T-cell (primary cell): ENCODE data around the gene MARF1. TPM values are rescaled to one million over a fixed set of nuclear protein-coding genes. Genes with fewer than 3 reads are reported as not detected.
A peak's percentile ranks its signal among the peaks of the same experiment; 100 is the strongest.
"Not testable (repeated sequence)": the region's sequence is repeated elsewhere in the genome, so short reads cannot be mapped to it uniquely, and the experiment has no call there.

Experiments
- ATAC-seq, 4 experiments: fragments of 200-7000 bp in 3 of 4; fragments of 150-1000 bp in 1 of 4; cut with Tn5 transposase; replicated peaks in 1 of 4; 1 replicate in 3 of 4; 2 replicates in 1 of 4; pipeline ENCODE4 v1.10.0; 2021; ENCODE audit warnings: moderate library complexity in 3 of 4, mild to moderate bottlenecking in 2 of 4, moderate number of reproducible peaks in 1 of 4
- CTCF ChIA-PET, 2 donors: fragments of 300-600 bp; sonication (Branson Sonifier 250); formaldehyde crosslinking; loops; one replicate each; lab custom pipeline; 2022; ENCODE audit warnings: antibody characterized with exemption in 2 of 2; lab: Charles Lee
- POLR2A ChIA-PET, 2 donors: fragments of 300-600 bp; sonication (Branson Sonifier 250); formaldehyde crosslinking; loops; one replicate each; lab custom pipeline; 2022; ENCODE audit warnings: antibody characterized with exemption in 2 of 2; lab: Charles Lee
- DNase-seq, 35 experiments: peaks; one replicate each; pipeline versions ENCODE4 v3.0.0 to v3.0.0-alpha.2; 2013 to 2023
- H3K27ac ChIP-seq: one replicate; pipeline ENCODE4 v1.5.1; 2013; ENCODE audit warnings: low read length
- H3K27me3 ChIP-seq, 2 experiments: replicated peaks in 1 of 2; 1 replicate in 1 of 2; 2 replicates in 1 of 2; pipeline versions ENCODE4 v1.6.1 to v1.7.0; 2013; ENCODE audit warnings: low read length in 1 of 2, mixed read lengths in 1 of 2; ENCODE audit not compliant: control insufficient read depth in 2 of 2, insufficient read depth in 2 of 2; ENCODE audit errors: extremely low read depth in 1 of 2
- H3K36me3 ChIP-seq, 2 donors: 1 replicate in 1 of 2; 2 replicates in 1 of 2; pipeline versions ENCODE4 v1.6.1 to v1.7.0; 2013; ENCODE audit warnings: low read length in 1 of 2; ENCODE audit not compliant: control insufficient read depth in 2 of 2, insufficient read depth in 1 of 2; ENCODE audit errors: extremely low read depth in 1 of 2
- H3K4me1 ChIP-seq, 2 experiments: 1 replicate in 1 of 2; 2 replicates in 1 of 2; pipeline versions ENCODE4 v1.6.1 to v1.7.0; 2013; ENCODE audit warnings: low read length in 2 of 2, mixed read lengths in 1 of 2; ENCODE audit not compliant: insufficient read depth in 2 of 2, control insufficient read depth in 1 of 2; ENCODE audit errors: extremely low read depth in 1 of 2
- H3K4me3 ChIP-seq, 2 donors: 1 replicate in 1 of 2; 2 replicates in 1 of 2; pipeline versions ENCODE4 v1.5.1 to v1.7.0; 2013; ENCODE audit warnings: mild to moderate bottlenecking in 2 of 2, low read length in 1 of 2, moderate library complexity in 1 of 2; ENCODE audit not compliant: control insufficient read depth in 1 of 2; ENCODE audit errors: extremely low read depth in 1 of 2
- H3K9me3 ChIP-seq: 2 replicates; pipeline ENCODE4 v1.7.0; 2013
- H3K27ac Mint-ChIP-seq, 2 donors: one replicate each; pipeline ENCODE4 v1.8.0; 2020 to 2021; ENCODE audit warnings: mild to moderate bottlenecking in 2 of 2, mixed read lengths in 2 of 2
- H3K27me3 Mint-ChIP-seq, 2 donors: one replicate each; pipeline ENCODE4 v1.8.0; 2021 to 2022; ENCODE audit warnings: mixed read lengths in 2 of 2
- H3K36me3 Mint-ChIP-seq: one replicate; pipeline ENCODE4 v1.8.0; 2021; ENCODE audit warnings: mixed read lengths
- H3K4me1 Mint-ChIP-seq, 3 donors: one replicate each; pipeline ENCODE4 v1.8.0; 2020 to 2022; ENCODE audit warnings: mixed read lengths in 3 of 3, mild to moderate bottlenecking in 1 of 3
- H3K4me3 Mint-ChIP-seq, 3 donors: one replicate each; pipeline ENCODE4 v1.8.0; 2020 to 2022; ENCODE audit warnings: mild to moderate bottlenecking in 3 of 3, mixed read lengths in 3 of 3, moderate library complexity in 3 of 3
- H3K9me3 Mint-ChIP-seq, 3 donors: one replicate each; pipeline ENCODE4 v1.8.0; 2020 to 2022; ENCODE audit warnings: mixed read lengths in 3 of 3
- WGBS: methylation state at CpG from one replicate; pipeline ENCODE4 v1.1.5; 2013; ENCODE audit warnings: missing lambda C conversion rate; ENCODE audit not compliant: insufficient coverage; 5-methylcytosine and 5-hydroxymethylcytosine counted together
- total RNA-seq, 35 experiments: library from RNA in 6 of 35; stranded (reverse) in 6 of 35; fragments of 120-200 nt in 1 of 35; gene quantifications; one replicate each; pipeline versions ENCODE4 v1.2.1 to v1.2.4 and lab custom pipeline; 2013 to 2026

MARF1 gene
- total RNA-seq, 5 donors from 2014 or later (not counting 1 experiment from before 2014, with no cell fraction given): 151 to 180 (median 177) TPM

DNA sequence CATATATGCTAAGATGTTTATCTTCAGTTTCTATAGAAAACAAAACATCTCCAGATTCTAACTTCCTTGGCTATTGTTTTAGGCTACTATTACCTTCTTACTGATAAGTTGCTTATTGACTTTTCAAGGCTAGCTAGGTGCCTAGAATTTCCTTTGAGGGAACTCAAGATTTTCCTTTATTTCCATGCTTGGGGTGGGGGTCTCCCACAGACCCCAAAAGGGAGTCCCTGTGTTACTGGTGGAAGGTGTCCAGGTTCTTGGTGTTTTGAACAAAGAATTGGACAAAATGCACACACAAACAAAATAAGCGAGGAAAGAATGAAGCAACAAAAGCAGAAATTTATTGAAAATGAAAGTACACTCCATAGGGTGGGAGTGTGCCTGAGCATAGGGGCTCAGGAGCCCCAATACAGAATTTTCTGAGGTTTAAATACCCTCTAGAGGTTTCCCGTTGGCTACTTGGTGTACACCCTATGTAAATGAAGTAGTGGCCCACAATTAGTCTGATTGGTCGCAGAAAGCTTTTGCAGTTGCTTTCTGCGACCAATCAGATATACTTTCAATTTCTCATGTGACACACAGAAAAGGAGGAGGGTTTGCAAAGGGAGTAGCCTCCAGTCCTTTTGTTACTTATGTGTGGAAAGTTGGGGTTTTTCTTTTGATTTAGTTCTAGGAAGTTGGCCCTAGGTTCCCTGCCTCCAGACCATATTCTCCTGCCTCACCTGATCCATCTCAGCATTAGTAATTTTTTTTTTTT lies 67.5 kb downstream of the MARF1 start:
- POLR2A ChIA-PET: no interaction called here
- H3K27ac Mint-ChIP-seq: peak overlapping the region in 1 of 2 donors; percentile 55

GRCh38 chr16:15574614-15574948 lies 68.4 kb downstream of the MARF1 start:
- ATAC-seq (no peak), DNase-seq (no peak)
- no peaks in the 10 kb centered on the region for H3K9me3 ChIP-seq
- no peaks in the 10 kb centered on the region for H3K36me3 ChIP-seq
- H3K27ac Mint-ChIP-seq: no peak overlapping the region
- no peaks in the 10 kb centered on the region for H3K4me1 ChIP-seq
- no peaks in the 10 kb centered on the region for H3K27me3 Mint-ChIP-seq
- peaks cover 9% of the 10 kb centered on the region for H3K36me3 Mint-ChIP-seq
- H3K27me3 ChIP-seq: no peaks in the 10 kb centered on the region
- no peak overlapping the region for H3K4me3 ChIP-seq
- 100% methylated on average over 7 of the region's 10 CpGs for WGBS
- ChIA-PET POLR2A (no interaction called here), CTCF (no interaction called here)
- no peak overlapping the region for H3K27ac ChIP-seq
- H3K4me3 Mint-ChIP-seq: no peak overlapping the region
- peaks cover 0 to 3% (median 0%) of the 10 kb centered on the region in 3 donors for H3K4me1 Mint-ChIP-seq
- no peaks in the 10 kb centered on the region for H3K9me3 Mint-ChIP-seq

More for the DNA sequence above, 67.5 kb downstream of the MARF1 start:
- CTCF ChIA-PET: no interaction called here
- DNase-seq: no peak
- Mint-ChIP-seq H3K4me3 (no peak overlapping the region), H3K27me3 (no peaks in the 10 kb centered on the region), H3K4me1 (peaks cover 0 to 3% (median 0%) of the 10 kb centered on the region in 3 donors), H3K9me3 (no peaks in the 10 kb centered on the region), H3K36me3 (peaks cover 9% of the 10 kb centered on the region)
- Histone ChIP-seq H3K4me1 (no peaks in the 10 kb centered on the region), H3K9me3 (no peaks in the 10 kb centered on the region), H3K4me3 (no peak overlapping the region), H3K36me3 (no peaks in the 10 kb centered on the region), H3K27me3 (no peaks in the 10 kb centered on the region), H3K27ac (no peak overlapping the region)
- WGBS: 100% methylated on average over 1 of the region's 4 CpGs
- no peak for ATAC-seq

DNA sequence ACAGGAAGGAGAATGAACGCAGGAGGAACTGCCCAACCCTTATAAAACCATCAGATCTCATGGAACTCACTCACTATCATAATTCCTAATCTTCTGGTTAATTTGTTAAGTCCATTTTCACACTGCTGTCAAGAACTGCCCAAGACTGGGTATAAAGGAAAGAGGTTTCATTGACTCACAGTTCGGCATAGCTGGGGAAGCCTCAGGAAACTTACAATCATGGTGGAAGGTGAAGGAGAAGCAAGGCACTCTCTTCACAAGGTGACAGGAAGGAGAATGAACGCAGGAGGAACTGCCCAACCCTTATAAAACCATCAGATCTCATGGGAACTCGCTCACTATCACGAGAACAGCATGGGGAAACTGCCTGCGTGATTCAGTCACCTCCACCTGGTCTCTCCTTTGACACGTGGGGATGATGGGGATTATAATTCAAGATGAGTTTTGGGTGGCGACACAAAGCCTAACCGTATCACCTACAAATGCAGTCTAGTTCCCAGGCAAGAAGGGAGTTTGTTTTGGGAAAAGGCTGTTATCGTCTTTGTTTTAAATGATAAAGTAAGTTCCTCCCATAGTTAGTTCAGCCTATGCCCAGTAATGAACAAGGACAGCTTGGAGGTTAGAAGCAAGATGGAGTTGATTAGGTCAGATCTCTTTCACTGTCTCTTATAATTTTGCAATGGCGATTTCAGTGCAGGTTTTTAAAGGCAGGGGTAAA lies 68.9 kb downstream of the MARF1 start:
- H3K27ac Mint-ChIP-seq, H3K27me3 Mint-ChIP-seq, H3K4me1 Mint-ChIP-seq, H3K4me3 ChIP-seq, H3K4me3 Mint-ChIP-seq, H3K4me1 ChIP-seq, POLR2A ChIA-PET, DNase-seq, ATAC-seq, H3K36me3 ChIP-seq, H3K27me3 ChIP-seq, H3K9me3 Mint-ChIP-seq, CTCF ChIA-PET, H3K27ac ChIP-seq, H3K9me3 ChIP-seq, H3K36me3 Mint-ChIP-seq: not testable (repeated sequence)
- WGBS: 80% methylated on average over 1 of the region's 11 CpGs

DNA sequence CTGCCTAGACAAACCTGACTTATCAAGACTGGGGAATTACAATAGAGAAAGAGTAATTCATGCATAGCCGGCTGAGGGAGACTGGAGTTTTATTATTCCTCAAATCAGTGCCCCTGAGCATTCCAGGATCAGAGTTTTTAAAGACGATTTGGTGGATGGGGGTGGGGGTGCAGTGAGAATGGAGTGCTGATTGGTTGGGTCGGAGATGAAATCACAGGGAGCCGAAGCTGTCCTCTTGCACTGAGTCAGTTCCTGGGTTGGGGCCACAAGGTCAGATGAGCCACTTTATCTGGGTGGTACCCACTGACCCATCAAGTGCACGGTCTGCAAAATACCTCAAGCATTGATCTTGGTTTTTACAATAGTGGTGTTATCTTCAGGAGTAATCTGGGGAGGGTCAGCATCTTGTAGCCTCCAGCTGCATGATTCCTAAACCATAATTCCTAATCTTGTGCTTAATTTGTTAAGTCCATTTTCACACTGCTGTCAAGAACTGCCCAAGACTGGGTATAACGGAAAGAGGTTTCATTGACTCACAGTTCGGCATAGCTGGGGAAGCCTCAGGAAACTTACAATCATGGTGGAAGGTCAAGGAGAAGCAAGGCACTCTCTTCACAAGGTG lies 69.6 kb downstream of the MARF1 start:
- DNase-seq: no peak
- WGBS: 97% methylated on average over 5 of the region's 7 CpGs
- no peaks in the 10 kb centered on the region for H3K4me1 ChIP-seq
- ChIA-PET CTCF (no interaction called here), POLR2A (no interaction called here)
- H3K27me3 ChIP-seq: no peaks in the 10 kb centered on the region
- H3K36me3 ChIP-seq: no peaks in the 10 kb centered on the region
- H3K27ac ChIP-seq: no peak overlapping the region
- no peak overlapping the region for H3K27ac Mint-ChIP-seq
- no peak overlapping the region for H3K4me3 ChIP-seq
- H3K9me3 Mint-ChIP-seq: no peaks in the 10 kb centered on the region
- no peaks in the 10 kb centered on the region for H3K27me3 Mint-ChIP-seq
- H3K9me3 ChIP-seq: no peaks in the 10 kb centered on the region
- no peak overlapping the region for H3K4me3 Mint-ChIP-seq
- peaks cover 9% of the 10 kb centered on the region for H3K36me3 Mint-ChIP-seq
- H3K4me1 Mint-ChIP-seq: peaks cover 0 to 3% (median 0%) of the 10 kb centered on the region in 3 donors
- ATAC-seq: no peak

DNA sequence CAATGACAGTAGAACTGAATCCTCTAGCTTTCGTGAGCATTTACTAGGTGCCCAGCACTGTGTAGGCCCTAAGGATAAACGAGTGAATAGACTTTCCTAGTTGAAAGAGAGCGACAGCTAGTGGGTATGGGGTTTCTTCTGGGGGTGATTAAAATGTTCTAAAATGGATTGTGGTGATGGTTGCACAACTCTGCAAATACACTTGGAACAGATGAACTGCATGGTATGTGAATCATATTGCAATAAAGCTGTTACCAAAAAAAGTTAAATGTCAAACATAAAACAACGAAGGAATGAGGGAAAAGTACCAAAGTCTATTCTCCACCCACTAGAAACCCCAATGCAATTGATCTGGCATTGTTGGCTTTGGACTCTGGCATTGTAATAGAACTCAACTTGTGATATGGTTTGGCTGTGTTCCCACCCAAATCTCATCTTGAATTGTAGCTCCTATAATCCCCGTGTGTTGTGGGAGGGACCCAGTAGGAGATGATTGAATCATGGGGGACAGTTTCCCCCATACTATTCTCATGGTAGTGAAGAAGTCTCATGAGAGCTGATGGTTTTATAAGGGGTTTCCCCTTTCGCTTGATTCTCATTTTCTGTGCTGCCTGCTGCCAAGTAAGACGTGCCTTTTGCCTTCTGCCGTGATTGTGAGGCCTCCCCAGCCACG lies 70.5 kb downstream of the MARF1 start:
- ATAC-seq (no peak), DNase-seq (no peak)
- H3K4me3 Mint-ChIP-seq: no peak overlapping the region
- POLR2A ChIA-PET: interaction anchor here in 1 of 2 donors (0.6 kb wide), 1 partner anchor 13 kb away, joined by 3 read pairs; no protein-coding TSS in a partner anchor
- H3K27ac Mint-ChIP-seq: no peak overlapping the region
- Histone ChIP-seq H3K4me1 (no peaks in the 10 kb centered on the region), H3K9me3 (no peaks in the 10 kb centered on the region), H3K4me3 (no peak overlapping the region), H3K27ac (no peak overlapping the region), H3K36me3 (no peaks in the 10 kb centered on the region), H3K27me3 (no peaks in the 10 kb centered on the region)
- peaks cover 7% of the 10 kb centered on the region for H3K36me3 Mint-ChIP-seq
- H3K9me3 Mint-ChIP-seq: no peaks in the 10 kb centered on the region
- CTCF ChIA-PET: no interaction called here
- H3K27me3 Mint-ChIP-seq: no peaks in the 10 kb centered on the region
- H3K4me1 Mint-ChIP-seq: peaks cover 0 to 3% (median 0%) of the 10 kb centered on the region in 3 donors
- WGBS: 41% methylated on average over 6 of the region's 9 CpGs

GRCh38 chr16:15571557-15571956 lies 71.4 kb downstream of the MARF1 start:
- Mint-ChIP-seq H3K9me3 (no peaks in the 10 kb centered on the region), H3K4me1 (peaks cover 0 to 3% (median 0%) of the 10 kb centered on the region in 3 donors), H3K27ac (no peak overlapping the region), H3K36me3 (peaks cover 3% of the 10 kb centered on the region), H3K4me3 (no peak overlapping the region), H3K27me3 (no peaks in the 10 kb centered on the region)
- WGBS: 44% methylated on average over 2 of the region's 6 CpGs
- H3K9me3 ChIP-seq: no peaks in the 10 kb centered on the region
- no peak for ATAC-seq
- H3K27me3 ChIP-seq: no peaks in the 10 kb centered on the region
- H3K27ac ChIP-seq: no peak overlapping the region
- H3K4me1 ChIP-seq: no peaks in the 10 kb centered on the region
- no peak overlapping the region for H3K4me3 ChIP-seq
- no peaks in the 10 kb centered on the region for H3K36me3 ChIP-seq
- no peak for DNase-seq
- CTCF ChIA-PET: no interaction called here
- POLR2A ChIA-PET: no interaction called here
